Stimulated activated CD8-positive, alpha-beta memory T cell treated with anti-CD3 and anti-CD28 coated beads, Interleukin-15, amount 100 ng/mL, for 48 hours (primary cell): Measurements from ENCODE around the gene C6orf62.
"Not testable (repeated sequence)": the region's sequence is repeated elsewhere in the genome, so short reads cannot be mapped to it uniquely, and the experiment has no call there.

ENCODE experiments used
- DNase-seq, 2 donors: peaks; one replicate each; pipeline ENCODE4 v3.0.0-alpha.2; 2020; ENCODE audit warnings: low read depth in 2 of 2

The C6orf62 gene

GRCh38 chr6:24719125-24719971, at the start of gene C6orf62:
C6orf62 (minus strand) TSS chr6:24719154; CDS start chr6:24718668, 486 bp downstream.
- peak; percentile 38 to 40 for DNase-seq

- DNase-seq = no peak
These were observed 49.4 kb upstream of the C6orf62 start for GRCh38 chr6:24768361-24768760.

GRCh38 chr6:24766680-24767462, 47.9 kb upstream of the C6orf62 start:
- no peak for DNase-seq

GRCh38 chr6:24765968-24766367, 47.0 kb upstream of the C6orf62 start:
- DNase-seq = not testable (repeated sequence)

- DNase-seq = not testable (repeated sequence)
These were observed 46.2 kb upstream of the C6orf62 start for GRCh38 chr6:24764833-24765828.

- DNase-seq = no peak
These were observed 44.6 kb upstream of the C6orf62 start for GRCh38 chr6:24763578-24763977.

GRCh38 chr6:24761851-24762250, 42.9 kb upstream of the C6orf62 start:
- DNase-seq = no peak

GRCh38 chr6:24761193-24761835, 42.4 kb upstream of the C6orf62 start:
- DNase-seq = no peak

GRCh38 chr6:24760210-24760609, 41.3 kb upstream of the C6orf62 start:
- no peak for DNase-seq

- DNase-seq = no peak
These were observed 40.8 kb upstream of the C6orf62 start for GRCh38 chr6:24759718-24760117.

- DNase-seq = no peak
These were observed 38.7 kb upstream of the C6orf62 start for GRCh38 chr6:24757611-24758010.

GRCh38 chr6:24755279-24755678, 36.3 kb upstream of the C6orf62 start:
- DNase-seq = no peak

GRCh38 chr6:24754378-24754777, 35.4 kb upstream of the C6orf62 start:
- not testable (repeated sequence) for DNase-seq

- no peak for DNase-seq
These were observed 34.6 kb upstream of the C6orf62 start for GRCh38 chr6:24753545-24753944.

- no peak for DNase-seq
These were observed 34.1 kb upstream of the C6orf62 start for GRCh38 chr6:24752917-24753492.

GRCh38 chr6:24752503-24752902, 33.5 kb upstream of the C6orf62 start:
- no peak for DNase-seq

- not testable (repeated sequence) for DNase-seq
These were observed 31.9 kb upstream of the C6orf62 start for GRCh38 chr6:24750878-24751277.

GRCh38 chr6:24749297-24749696, 30.3 kb upstream of the C6orf62 start:
- no peak for DNase-seq

- DNase-seq = no peak
These were observed 26.0 kb upstream of the C6orf62 start for GRCh38 chr6:24744911-24745310.

GRCh38 chr6:24743944-24744335, 25.0 kb upstream of the C6orf62 start:
- DNase-seq = no peak
